Caco-2 (cell line): ENCODE results near the gene LIMS2. TPM values are rescaled to one million over a fixed set of nuclear protein-coding genes. Genes with fewer than 3 reads are reported as not detected.

Source experiments
- BruUV-seq: library from RNA; stranded (reverse); fragments of 400-500 nt; replicated peaks from 2 replicates; lab custom pipeline; 2021; lab: Mats Ljungman, UMichigan
- CTCF ChIA-PET: fragments of 300-600 bp; sonication (Branson Sonifier 250); formaldehyde crosslinking; loops from one replicate; lab custom pipeline; 2022; ENCODE audit warnings: antibody characterized with exemption; lab: Charles Lee
- POLR2A ChIA-PET: fragments of 300-600 bp; sonication (Branson Sonifier 250); formaldehyde crosslinking; loops from one replicate; lab custom pipeline; 2022; ENCODE audit warnings: antibody characterized with exemption; lab: Charles Lee
- DNase-seq, 2 experiments: peaks; one replicate each; pipeline versions ENCODE4 v3.0.0 to v3.0.0-alpha.2; 2020 to 2022
- H3K27me3 ChIP-seq: replicated peaks from 2 replicates; pipeline ENCODE4 v1.6.0; 2011; ENCODE audit warnings: low read length; ENCODE audit not compliant: control insufficient read depth, insufficient read depth
- H3K36me3 ChIP-seq: 2 replicates; pipeline ENCODE4 v1.5.1; 2011; ENCODE audit warnings: low read length; ENCODE audit not compliant: control insufficient read depth, insufficient read depth
- H3K4me1 ChIP-seq: fragments of 250-450 bp; sonication (Bioruptor Pico); 2 replicates; pipeline ENCODE4 v1.5.1; 2020; ENCODE audit warnings: mild to moderate bottlenecking
- H3K4me3 ChIP-seq: 2 replicates; pipeline ENCODE4 v1.5.1; 2011; ENCODE audit warnings: low read depth, mild to moderate bottlenecking, control low read depth, low read length
- H3K9me3 ChIP-seq: fragments of 250-450 bp; sonication (Bioruptor Pico); 2 replicates; pipeline ENCODE4 v1.5.1; 2020; ENCODE audit warnings: mild to moderate bottlenecking, moderate library complexity
- H3K27ac Mint-ChIP-seq: one replicate; pipeline ENCODE4 v1.8.0; 2022; ENCODE audit warnings: mixed read lengths; ENCODE audit not compliant: unreplicated experiment
- H3K27me3 Mint-ChIP-seq: one replicate; pipeline ENCODE4 v1.8.0; 2022; ENCODE audit warnings: mixed read lengths; ENCODE audit not compliant: insufficient read depth, unreplicated experiment
- H3K36me3 Mint-ChIP-seq: one replicate; pipeline ENCODE4 v1.8.0; 2022; ENCODE audit warnings: mild to moderate bottlenecking, mixed read lengths; ENCODE audit not compliant: insufficient read depth, unreplicated experiment
- H3K4me1 Mint-ChIP-seq: one replicate; pipeline ENCODE4 v1.8.0; 2022; ENCODE audit warnings: low read depth, mixed read lengths; ENCODE audit not compliant: unreplicated experiment
- H3K4me3 Mint-ChIP-seq: one replicate; pipeline ENCODE4 v1.8.0; 2022; ENCODE audit warnings: mild to moderate bottlenecking, moderate library complexity, mixed read lengths; ENCODE audit not compliant: unreplicated experiment
- H3K9me3 Mint-ChIP-seq: one replicate; pipeline ENCODE4 v1.8.0; 2022; ENCODE audit warnings: mixed read lengths; ENCODE audit not compliant: unreplicated experiment
- CTCF ChIP-seq, 2 experiments: fragments of 200-600 bp in 1 of 2; IDR thresholded peaks; 1 replicate in 1 of 2; 2 replicates in 1 of 2; pipeline versions ENCODE4 v1.5.1 to v1.8.0; 2011 to 2022; ENCODE audit warnings: antibody characterized with exemption in 1 of 2, control low read depth in 1 of 2, inconsistent platforms in 1 of 2, low read depth in 1 of 2, low read length in 1 of 2, mild to moderate bottlenecking in 1 of 2, moderate library complexity in 1 of 2; ENCODE audit not compliant: insufficient read depth in 1 of 2, severe bottlenecking in 1 of 2, unreplicated experiment in 1 of 2
- intact Hi-C: fragments of 100-400 bp; cut with micrococcal nuclease; formaldehyde crosslinking; loops from one replicate; pipeline ENCODE4 v1.10.0; 2022; ENCODE audit not compliant: unreplicated experiment
- total RNA-seq: library from RNA; stranded (reverse); gene quantifications from 2 replicates; pipeline ENCODE4 v1.2.3, GENCODE V29; 2022

Gene LIMS2
- total RNA-seq, 1 experiment from 2014 or later: 10.0 TPM

GRCh38 chr2:127611076-127611925 lies 64.0 kb downstream of the LIMS2 start:
- Histone ChIP-seq H3K4me1 (no peaks in the 10 kb centered on the region), H3K4me3 (no peak overlapping the region), H3K9me3 (peaks cover 11% of the 10 kb centered on the region), H3K27me3 (no peaks in the 10 kb centered on the region), H3K36me3 (no peaks in the 10 kb centered on the region)
- H3K9me3 Mint-ChIP-seq: peaks cover 14% of the 10 kb centered on the region
- no peaks in the 10 kb centered on the region for H3K4me1 Mint-ChIP-seq
- H3K36me3 Mint-ChIP-seq: peaks cover 5% of the 10 kb centered on the region
- ChIA-PET CTCF (no interaction called here), POLR2A (no interaction called here)
- H3K4me3 Mint-ChIP-seq: no peak overlapping the region
- intact Hi-C loops: no loop called here
- peak in 1 of 2 experiments; percentile 30 for DNase-seq
- peaks cover 6% of the 10 kb centered on the region for H3K27me3 Mint-ChIP-seq
- BruUV-seq: no TSS peak
- no peak for TF ChIP-seq CTCF (IDR thresholded peaks at IDR 0.05; ENCODE audit: insufficient read depth in 1 of 2, low read depth in 1 of 2, low read length in 1 of 2, severe bottlenecking in 1 of 2, unreplicated experiment in 1 of 2)
- H3K27ac Mint-ChIP-seq: no peak overlapping the region

- Mint-ChIP-seq H3K27ac (no peak overlapping the region), H3K4me3 (no peak overlapping the region), H3K27me3 (peaks cover 6% of the 10 kb centered on the region), H3K4me1 (no peaks in the 10 kb centered on the region), H3K9me3 (peaks cover 14% of the 10 kb centered on the region), H3K36me3 (peaks cover 5% of the 10 kb centered on the region)
- Histone ChIP-seq H3K4me3 (no peak overlapping the region), H3K36me3 (no peaks in the 10 kb centered on the region), H3K4me1 (no peaks in the 10 kb centered on the region), H3K9me3 (peaks cover 11% of the 10 kb centered on the region), H3K27me3 (no peaks in the 10 kb centered on the region)
- TF ChIP-seq CTCF (IDR thresholded peaks at IDR 0.05; ENCODE audit: insufficient read depth in 1 of 2, low read depth in 1 of 2, low read length in 1 of 2, severe bottlenecking in 1 of 2, unreplicated experiment in 1 of 2): no peak
- DNase-seq: no peak
- intact Hi-C loops: no loop called here
- ChIA-PET POLR2A (no interaction called here), CTCF (no interaction called here)
- BruUV-seq: no TSS peak
Measured at GRCh38 chr2:127610561-127610960, 64.8 kb downstream of the LIMS2 start.

DNA sequence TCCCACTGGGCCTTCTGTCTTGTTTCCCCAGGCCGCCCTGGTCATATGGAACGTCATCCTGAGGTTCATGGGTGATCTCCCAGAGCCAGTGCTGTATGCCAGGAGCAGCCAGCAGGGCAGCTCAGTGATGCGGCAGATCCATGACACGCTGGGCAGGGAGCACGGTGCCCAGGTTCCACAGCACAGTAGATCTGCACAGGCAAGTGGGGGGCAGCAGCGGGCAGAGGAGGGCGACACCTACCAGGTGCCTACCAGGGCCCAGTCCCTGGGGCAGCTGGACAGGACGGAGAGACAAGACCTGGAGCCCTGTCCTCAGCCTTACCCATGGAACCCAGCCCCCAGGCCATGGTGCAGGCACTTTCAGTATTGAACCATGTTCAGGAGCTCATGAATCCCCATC lies 65.5 kb downstream of the LIMS2 start:
- peaks cover 14% of the 10 kb centered on the region for H3K9me3 Mint-ChIP-seq
- BruUV-seq: no TSS peak
- H3K27me3 Mint-ChIP-seq: peaks cover 6% of the 10 kb centered on the region
- no peaks in the 10 kb centered on the region for H3K27me3 ChIP-seq
- H3K4me1 ChIP-seq: no peaks in the 10 kb centered on the region
- H3K4me3 Mint-ChIP-seq: no peak overlapping the region
- peaks cover 5% of the 10 kb centered on the region for H3K36me3 Mint-ChIP-seq
- no peaks in the 10 kb centered on the region for H3K36me3 ChIP-seq
- H3K9me3 ChIP-seq: peaks cover 11% of the 10 kb centered on the region
- no peak for DNase-seq
- ChIA-PET POLR2A (no interaction called here), CTCF (no interaction called here)
- TF ChIP-seq CTCF (IDR thresholded peaks at IDR 0.05; ENCODE audit: insufficient read depth in 1 of 2, low read depth in 1 of 2, low read length in 1 of 2, severe bottlenecking in 1 of 2, unreplicated experiment in 1 of 2): no peak
- H3K4me1 Mint-ChIP-seq: no peaks in the 10 kb centered on the region
- no peak overlapping the region for H3K4me3 ChIP-seq
- H3K27ac Mint-ChIP-seq: no peak overlapping the region
- intact Hi-C loops: no loop called here
